ENCODE measurements around the gene ZNF773. TPM values are rescaled to one million over a fixed set of nuclear protein-coding genes. Genes with fewer than 3 reads are reported as not detected.

The ZNF773 gene
- total and polyA plus RNA-seq, 4 experiments from 2014 or later, result 5.2 to 28.7 (median 20.2) TPM

Other genes with a start within 250 kb of the ZNF773 start
- gene ZNF460, start 219.5 kb upstream of the ZNF773 start, total RNA-seq, result 10 to 100 TPM; 60.2 to 69.6 TPM
- 1 to 10 TPM; 4.4 to 4.8 TPM for gene ZNF460, start 219.5 kb upstream of the ZNF773 start, polyA plus RNA-seq
- gene ZNF543, start 179.5 kb upstream of the ZNF773 start, total RNA-seq, result 10 to 100 TPM in 1 of 2 experiments, 1 to 10 TPM in 1; 9.4 to 10.7 TPM
- 1 to 10 TPM; 1.9 to 6.2 TPM for gene ZNF543, start 179.5 kb upstream of the ZNF773 start, polyA plus RNA-seq
- gene ZNF304, start 148.7 kb upstream of the ZNF773 start, total RNA-seq, result 10 to 100 TPM; 13.3 to 13.6 TPM
- 1 to 10 TPM in 1 of 2 donors, under 1 TPM in 1; 0.43 to 4.1 TPM for gene ZNF304, start 148.7 kb upstream of the ZNF773 start, polyA plus RNA-seq
- gene TRAPPC2B, start 136.4 kb upstream of the ZNF773 start, total RNA-seq, result 10 to 100 TPM; 11.0 to 12.1 TPM
- gene TRAPPC2B, start 136.4 kb upstream of the ZNF773 start, polyA plus RNA-seq, result 10 to 100 TPM; 27.4 to 31.0 TPM
- 10 to 100 TPM in 1 of 2 experiments, 1 to 10 TPM in 1; 6.5 to 10.8 TPM for gene ZNF547, start 136.4 kb upstream of the ZNF773 start, total RNA-seq
- 1 to 10 TPM in 1 of 2 donors, under 1 TPM in 1; 0.56 to 1.8 TPM for gene ZNF547, start 136.4 kb upstream of the ZNF773 start, polyA plus RNA-seq
- gene ZNF548, start 110.1 kb upstream of the ZNF773 start, total RNA-seq, result 100 to 1,000 TPM in 1 of 2 experiments, 10 to 100 TPM in 1; 85.4 to 103 TPM
- 10 to 100 TPM; 14.1 to 14.8 TPM for gene ZNF548, start 110.1 kb upstream of the ZNF773 start, polyA plus RNA-seq
- gene ZNF17, start 88.8 kb upstream of the ZNF773 start, total RNA-seq, result 10 to 100 TPM; 28.3 to 29.9 TPM
- 1 to 10 TPM; 3.6 to 9.5 TPM for gene ZNF17, start 88.8 kb upstream of the ZNF773 start, polyA plus RNA-seq
- 10 to 100 TPM; 14.8 to 15.2 TPM for gene ZNF749, start 64.6 kb upstream of the ZNF773 start, total RNA-seq
- gene ZNF749, start 64.6 kb upstream of the ZNF773 start, polyA plus RNA-seq, result 10 to 100 TPM in 1 of 2 donors, 1 to 10 TPM in 1; 5.9 to 21.4 TPM
- under 1 TPM; 0.36 to 0.76 TPM for gene VN1R1, start 42.8 kb upstream of the ZNF773 start, total RNA-seq
- gene VN1R1, start 42.8 kb upstream of the ZNF773 start, polyA plus RNA-seq, result not detected
- gene ZNF772, start 22.4 kb upstream of the ZNF773 start, total RNA-seq, result 10 to 100 TPM; 12.8 to 17.4 TPM
- 1 to 10 TPM; 2.0 to 2.8 TPM for gene ZNF772, start 22.4 kb upstream of the ZNF773 start, polyA plus RNA-seq
- gene ZNF419, start 12.2 kb upstream of the ZNF773 start, total RNA-seq, result 10 to 100 TPM; 25.3 to 28.4 TPM
- gene ZNF419, start 12.2 kb upstream of the ZNF773 start, polyA plus RNA-seq, result 10 to 100 TPM in 1 of 2 donors, 1 to 10 TPM in 1; 7.5 to 11.7 TPM
- gene ZNF549, start 27.4 kb downstream of the ZNF773 start, total RNA-seq, result 10 to 100 TPM; 20.5 to 21.8 TPM
- gene ZNF549, start 27.4 kb downstream of the ZNF773 start, polyA plus RNA-seq, result 1 to 10 TPM; 8.0 to 9.0 TPM
- gene ZNF550, start 59.9 kb downstream of the ZNF773 start, total RNA-seq, result 10 to 100 TPM; 37.0 to 37.8 TPM
- 1 to 10 TPM; 5.4 to 9.8 TPM for gene ZNF550, start 59.9 kb downstream of the ZNF773 start, polyA plus RNA-seq
- gene ZNF416, start 79.0 kb downstream of the ZNF773 start, total RNA-seq, result 10 to 100 TPM; 12.0 to 13.9 TPM
- gene ZNF416, start 79.0 kb downstream of the ZNF773 start, polyA plus RNA-seq, result 1 to 10 TPM; 4.6 to 8.4 TPM
- 10 to 100 TPM; 11.1 to 11.3 TPM for gene ZIK1, start 84.2 kb downstream of the ZNF773 start, total RNA-seq
- 1 to 10 TPM; 6.9 to 8.3 TPM for gene ZIK1, start 84.2 kb downstream of the ZNF773 start, polyA plus RNA-seq
- gene ZNF530, start 99.9 kb downstream of the ZNF773 start, total RNA-seq, result 10 to 100 TPM in 1 of 2 experiments, 1 to 10 TPM in 1; 9.9 to 10.9 TPM
- gene ZNF530, start 99.9 kb downstream of the ZNF773 start, polyA plus RNA-seq, result 1 to 10 TPM; 6.8 to 9.8 TPM
- 10 to 100 TPM; 32.1 to 32.3 TPM for gene ZNF134, start 114.3 kb downstream of the ZNF773 start, total RNA-seq
- gene ZNF134, start 114.3 kb downstream of the ZNF773 start, polyA plus RNA-seq, result 10 to 100 TPM in 1 of 2 donors, 1 to 10 TPM in 1; 8.9 to 12.7 TPM
- gene ZNF211, start 133.2 kb downstream of the ZNF773 start, total RNA-seq, result 10 to 100 TPM; 48.7 to 53.3 TPM
- gene ZNF211, start 133.2 kb downstream of the ZNF773 start, polyA plus RNA-seq, result 10 to 100 TPM; 19.6 to 26.0 TPM
- gene ZSCAN4, start 169.0 kb downstream of the ZNF773 start, total RNA-seq, result not detected
- not detected for gene ZSCAN4, start 169.0 kb downstream of the ZNF773 start, polyA plus RNA-seq
- gene ZNF551, start 182.0 kb downstream of the ZNF773 start, total RNA-seq, result 10 to 100 TPM; 17.7 to 17.9 TPM
- gene ZNF551, start 182.0 kb downstream of the ZNF773 start, polyA plus RNA-seq, result 1 to 10 TPM; 6.8 to 9.5 TPM
- gene ZNF154, start 209.3 kb downstream of the ZNF773 start, total RNA-seq, result 1 to 10 TPM; 6.7 to 7.2 TPM
- 1 to 10 TPM in 1 of 2 donors, not detected in 1; 2.4 TPM for gene ZNF154, start 209.3 kb downstream of the ZNF773 start, polyA plus RNA-seq
- 10 to 100 TPM; 32.3 to 33.0 TPM for gene ZNF671, start 227.7 kb downstream of the ZNF773 start, total RNA-seq
- gene ZNF671, start 227.7 kb downstream of the ZNF773 start, polyA plus RNA-seq, result 10 to 100 TPM; 18.1 to 24.0 TPM
- 10 to 100 TPM; 38.9 to 40.9 TPM for gene ZNF776, start 246.9 kb downstream of the ZNF773 start, total RNA-seq
- gene ZNF776, start 246.9 kb downstream of the ZNF773 start, polyA plus RNA-seq, result 1 to 10 TPM; 3.3 to 5.7 TPM